Activated CD4-positive, alpha-beta T cell treated with anti-CD3 and anti-CD28 coated beads for 1 hour (primary cell): ENCODE data around the gene MATN1.
"Not testable (repeated sequence)": the region's sequence is repeated elsewhere in the genome, so short reads cannot be mapped to it uniquely, and the experiment has no call there.

ENCODE experiments used
- DNase-seq: peaks from one replicate; pipeline ENCODE4 v3.0.0-alpha.2; 2020

MATN1 gene

GRCh38 chr1:30693822-30694221 lies 29.6 kb downstream of the MATN1 start:
- no peak for DNase-seq

- DNase-seq, result no peak
Measured at GRCh38 chr1:30693366-30693765, 30.0 kb downstream of the MATN1 start.

DNA sequence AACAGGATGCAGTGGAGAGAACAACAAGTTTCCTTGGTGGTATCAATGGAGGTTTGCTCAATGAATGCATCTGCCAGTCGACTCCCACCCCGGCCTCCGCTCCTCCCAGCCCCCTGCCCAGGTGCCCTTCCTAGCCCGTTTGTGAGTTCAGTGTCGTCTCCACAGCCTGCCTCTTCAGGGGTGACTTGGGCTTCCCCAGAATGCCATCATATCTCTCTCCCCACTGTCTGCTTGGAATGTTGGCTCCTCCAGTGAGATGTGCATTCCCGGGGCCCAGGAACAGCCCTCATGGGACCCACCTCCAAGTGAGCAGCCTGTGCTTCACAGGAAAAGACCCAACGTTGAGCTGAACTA lies 30.5 kb downstream of the MATN1 start:
- no peak for DNase-seq

DNA sequence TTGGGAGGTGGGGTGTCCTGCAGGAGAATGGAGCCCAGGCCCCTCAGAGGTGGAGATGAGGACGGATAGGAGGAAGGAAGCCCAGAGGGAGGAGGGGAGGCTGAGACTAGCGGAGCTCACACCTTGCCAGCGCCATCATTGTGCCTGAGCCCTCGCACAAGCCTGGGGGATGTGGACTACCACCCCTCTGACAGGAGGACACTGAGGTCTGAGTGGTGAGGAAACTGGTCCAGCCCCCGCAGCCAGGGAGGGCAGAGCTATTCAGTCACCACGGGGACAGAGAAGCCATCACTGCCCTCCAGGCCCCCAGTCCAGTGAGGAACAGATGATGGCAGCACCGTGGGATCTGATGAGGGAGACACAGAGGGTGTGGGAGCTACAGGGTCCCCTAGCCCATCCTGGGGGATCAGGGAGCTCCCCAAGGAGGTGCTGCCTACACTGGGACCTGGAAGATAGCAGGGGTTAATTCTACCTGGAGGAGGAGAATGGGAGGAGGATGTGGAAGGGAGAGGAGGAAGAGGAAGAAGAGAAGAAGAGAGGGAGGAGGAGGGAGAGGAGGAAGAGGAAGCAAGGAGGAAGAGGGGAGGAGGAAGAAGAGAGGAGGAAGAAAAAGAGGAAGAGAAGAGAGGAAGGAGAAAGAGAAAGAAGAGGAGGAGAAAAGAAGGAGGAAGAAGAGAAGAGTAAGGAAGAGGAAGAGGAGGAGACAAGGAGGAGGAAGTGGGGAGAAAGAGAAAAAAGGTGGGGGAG lies 31.0 kb downstream of the MATN1 start:
- no peak for DNase-seq

DNA sequence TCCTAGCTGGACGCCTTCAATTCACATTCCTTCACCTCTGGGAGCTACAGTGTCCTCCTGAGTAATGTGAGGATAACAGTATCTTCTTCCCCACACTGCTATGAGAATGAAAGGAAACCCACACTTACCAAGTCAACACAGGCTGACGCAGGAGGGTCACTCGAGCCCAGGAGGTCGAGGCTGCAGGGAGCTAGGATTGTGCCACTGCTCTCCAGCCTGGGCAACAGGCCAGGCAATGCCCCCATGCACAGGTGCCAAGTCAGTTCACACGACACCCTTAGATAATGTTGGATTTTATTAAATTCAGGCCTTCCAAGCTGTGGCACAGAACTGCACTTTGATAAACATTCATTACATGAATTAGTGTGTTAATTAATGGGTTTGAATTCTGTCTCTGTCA lies 31.9 kb downstream of the MATN1 start:
- no peak for DNase-seq

- DNase-seq, result no peak
Measured at GRCh38 chr1:30689901-30690645, 33.3 kb downstream of the MATN1 start.

DNA sequence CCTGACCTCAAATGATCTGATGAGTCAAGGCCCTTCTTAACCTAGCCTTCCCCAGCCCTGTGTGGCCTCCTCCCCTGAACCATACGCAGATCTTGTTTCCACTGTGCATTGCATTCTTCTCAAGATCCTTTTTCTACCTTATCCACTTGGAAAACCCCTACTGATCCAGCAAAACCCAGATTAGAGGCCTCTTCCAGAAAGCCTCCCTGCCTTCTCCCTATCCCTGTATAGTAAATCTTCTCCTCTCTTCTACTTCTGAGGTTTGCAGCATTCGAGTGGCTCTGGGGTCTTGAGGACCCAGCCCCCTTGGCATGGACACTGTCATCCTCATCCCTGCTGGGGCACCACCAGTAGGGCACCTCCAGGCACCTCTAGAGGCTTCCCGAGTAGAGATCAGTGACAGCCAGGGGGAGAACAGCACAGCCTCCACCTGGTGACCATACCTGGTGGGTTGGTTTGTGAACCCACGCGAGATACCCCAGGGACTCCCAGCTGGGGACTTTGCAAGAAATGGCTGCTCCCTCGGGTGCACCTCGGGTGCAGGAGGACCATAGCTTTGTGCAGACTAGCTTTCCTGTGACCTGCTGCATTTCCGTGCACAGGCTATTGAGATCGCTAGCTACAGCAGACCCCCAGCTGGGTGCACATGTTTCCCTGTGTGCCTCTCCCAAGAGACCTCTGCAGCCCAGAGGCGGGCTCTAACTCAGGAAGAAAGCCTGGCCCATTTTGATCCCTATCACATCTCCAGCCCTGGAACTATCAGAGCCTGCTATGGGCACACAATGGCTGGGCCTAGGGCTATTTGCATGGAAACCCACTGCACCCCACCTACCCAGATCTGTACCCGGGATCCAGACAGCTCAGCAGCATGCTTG lies 34.2 kb downstream of the MATN1 start:
- no peak for DNase-seq

DNA sequence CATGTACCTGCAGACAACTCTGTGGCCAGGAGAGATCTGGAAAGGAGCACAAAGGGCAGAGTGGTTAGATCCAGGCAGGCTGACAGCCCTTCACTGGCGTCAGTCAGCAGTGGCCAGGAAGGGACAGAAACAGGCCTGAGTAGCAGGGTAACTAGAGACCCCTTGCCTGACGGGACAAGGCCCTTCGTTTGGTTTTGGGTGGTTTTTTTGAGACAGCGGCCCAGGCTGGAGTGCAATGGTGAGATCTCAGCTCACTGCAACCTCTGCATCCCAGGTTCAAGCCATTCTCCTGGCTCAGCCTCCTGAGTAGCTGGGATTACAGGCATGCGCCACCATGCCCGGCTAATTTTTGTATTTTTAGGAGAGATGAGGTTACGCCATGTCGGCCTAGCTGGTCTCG lies 34.9 kb downstream of the MATN1 start:
- DNase-seq, result not testable (repeated sequence)

GRCh38 chr1:30687886-30688285 lies 35.5 kb downstream of the MATN1 start:
- DNase-seq, result no peak

DNA sequence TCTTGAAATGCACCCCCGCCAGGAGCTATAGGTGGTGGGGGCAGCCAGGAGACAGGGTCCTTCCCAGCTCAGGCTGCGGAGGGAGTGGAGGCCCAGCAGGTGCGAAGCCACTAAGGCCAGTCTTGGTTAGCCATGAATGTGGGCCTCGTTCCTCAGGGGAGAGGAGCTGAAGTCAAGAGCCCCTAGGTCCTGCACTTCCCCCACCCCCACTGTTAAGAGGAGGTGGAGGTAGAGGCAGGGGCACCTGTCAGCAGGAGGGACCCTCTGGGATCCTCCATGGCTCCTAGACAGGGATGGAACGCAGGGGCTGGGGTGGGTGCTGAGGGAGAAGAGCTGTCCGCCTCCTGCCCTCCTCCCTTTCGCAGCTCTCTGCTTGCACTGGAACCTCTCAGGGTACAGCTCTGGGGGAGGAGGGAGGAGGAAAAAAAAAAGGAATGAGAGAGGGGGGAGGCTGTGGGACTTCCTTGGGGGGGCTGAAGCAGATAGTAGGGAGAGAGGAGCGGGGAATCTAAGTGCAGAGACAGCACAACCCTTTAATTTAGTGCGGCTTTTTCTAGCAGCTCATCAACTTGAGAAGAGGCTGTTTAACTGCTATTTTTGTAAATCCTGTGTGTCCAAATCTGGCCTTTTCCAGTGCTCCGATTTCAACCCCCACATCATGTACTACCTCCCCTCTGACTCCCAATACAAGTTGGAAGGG lies 37.0 kb downstream of the MATN1 start:
- DNase-seq, result no peak

GRCh38 chr1:30685796-30686165 lies 37.6 kb downstream of the MATN1 start:
- DNase-seq, result no peak

DNA sequence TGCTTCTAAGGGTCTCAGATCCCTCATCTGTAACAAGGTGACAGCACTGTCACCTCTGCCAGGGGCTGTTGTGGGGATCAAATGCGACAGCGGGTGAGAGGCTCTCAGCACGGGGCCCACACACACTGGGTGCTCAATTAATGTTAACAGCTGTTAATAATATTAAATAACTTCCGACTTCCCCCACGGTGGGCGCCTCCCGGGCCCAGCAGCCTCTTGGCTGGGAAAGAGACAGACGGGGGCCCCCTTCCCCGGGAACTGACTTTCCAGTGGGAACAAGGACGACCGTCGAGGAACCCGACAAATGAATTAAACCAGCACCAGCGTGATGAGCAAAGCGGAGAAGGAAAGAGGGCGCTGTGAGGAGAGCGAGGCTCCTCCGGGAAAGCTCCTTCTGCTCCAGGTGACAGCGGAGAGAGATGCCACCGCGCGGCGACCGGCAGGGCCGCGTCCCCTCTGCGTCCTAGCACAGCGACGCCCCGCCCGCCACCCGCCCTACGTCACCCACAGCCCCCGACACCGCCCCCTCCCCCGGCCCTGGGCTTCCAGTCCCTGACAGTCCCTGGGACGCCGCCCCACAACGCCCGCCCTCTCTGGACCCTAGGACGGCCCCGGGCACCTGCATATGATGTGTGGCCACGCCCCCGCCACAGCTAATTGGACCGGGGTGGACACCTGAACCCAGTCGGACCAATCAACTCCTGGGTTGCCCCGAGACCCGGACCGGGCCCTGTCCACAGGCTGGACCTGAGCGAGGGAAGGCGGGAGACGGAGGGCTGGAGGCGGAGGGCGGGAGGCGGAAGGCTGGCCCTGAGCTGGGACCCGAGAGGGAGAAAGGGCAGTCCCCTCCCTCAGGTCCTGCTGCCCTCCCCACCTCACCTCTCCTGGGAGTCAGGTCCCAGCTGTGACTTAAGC lies 38.2 kb downstream of the MATN1 start:
- no peak for DNase-seq

DNA sequence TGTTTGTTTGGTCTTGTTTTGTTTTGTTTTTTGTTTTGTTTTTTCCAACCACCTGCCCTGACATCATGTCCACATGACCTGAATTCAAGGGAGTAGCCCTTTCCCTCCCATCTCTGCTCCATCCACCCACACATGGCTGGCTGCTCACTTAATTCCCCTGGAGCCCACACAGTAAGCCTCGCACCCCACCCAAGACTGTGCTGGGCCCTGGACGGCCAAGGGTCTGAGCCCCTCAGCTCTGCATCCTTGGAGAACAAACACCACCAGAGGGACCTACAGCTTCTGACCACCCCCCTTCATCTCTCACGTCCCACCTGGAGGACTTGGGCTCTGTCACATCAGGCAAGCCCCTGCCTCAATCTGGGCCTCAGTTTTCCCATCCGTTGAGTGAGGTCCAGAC lies 39.1 kb downstream of the MATN1 start:
- DNase-seq, result no peak

GRCh38 chr1:30683699-30684098 lies 39.7 kb downstream of the MATN1 start:
- no peak for DNase-seq

GRCh38 chr1:30682396-30683275 lies 40.7 kb downstream of the MATN1 start:
- DNase-seq, result no peak

GRCh38 chr1:30681782-30682181 lies 41.6 kb downstream of the MATN1 start:
- DNase-seq, result no peak

DNA sequence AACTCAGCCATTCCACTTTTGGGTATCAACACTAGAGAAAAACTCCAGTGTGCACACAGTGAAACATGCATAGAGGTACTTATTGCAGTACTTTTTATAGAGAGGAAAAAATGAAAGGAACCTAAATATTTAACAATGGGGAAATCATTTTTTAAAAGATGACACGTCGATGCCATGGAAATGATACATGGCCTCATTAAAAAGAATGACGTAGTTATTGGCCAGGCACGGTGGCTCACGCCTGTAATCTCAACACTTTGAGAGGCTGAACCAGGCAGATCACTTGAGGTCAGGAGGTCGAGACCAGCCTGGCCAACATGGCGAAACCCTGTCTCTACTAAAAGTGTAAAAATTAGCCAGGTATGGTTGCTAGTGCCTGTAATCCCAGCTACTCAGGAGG lies 42.5 kb downstream of the MATN1 start:
- DNase-seq, result no peak

DNA sequence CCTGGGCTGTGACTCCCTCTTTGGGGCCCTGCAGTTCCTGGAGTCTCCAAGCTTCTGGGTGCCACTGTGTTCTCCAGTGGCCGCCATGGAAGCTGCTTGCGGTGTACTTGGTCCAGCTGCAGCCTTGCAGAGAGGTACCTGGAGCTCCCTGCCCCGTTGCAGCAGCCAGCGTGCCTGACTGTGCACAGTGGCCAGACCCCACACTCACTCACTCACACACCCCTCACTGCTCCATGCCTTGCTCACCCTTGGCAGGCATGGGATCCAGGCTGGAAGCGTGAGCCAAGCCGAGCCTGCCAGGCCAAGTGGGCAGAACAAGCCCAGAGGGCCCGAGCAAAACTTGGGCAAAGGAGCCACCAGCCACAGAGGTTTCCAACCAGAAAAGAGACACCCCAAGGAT lies 43.0 kb downstream of the MATN1 start:
- no peak for DNase-seq

GRCh38 chr1:30679976-30680305 lies 43.4 kb downstream of the MATN1 start:
- no peak for DNase-seq

DNA sequence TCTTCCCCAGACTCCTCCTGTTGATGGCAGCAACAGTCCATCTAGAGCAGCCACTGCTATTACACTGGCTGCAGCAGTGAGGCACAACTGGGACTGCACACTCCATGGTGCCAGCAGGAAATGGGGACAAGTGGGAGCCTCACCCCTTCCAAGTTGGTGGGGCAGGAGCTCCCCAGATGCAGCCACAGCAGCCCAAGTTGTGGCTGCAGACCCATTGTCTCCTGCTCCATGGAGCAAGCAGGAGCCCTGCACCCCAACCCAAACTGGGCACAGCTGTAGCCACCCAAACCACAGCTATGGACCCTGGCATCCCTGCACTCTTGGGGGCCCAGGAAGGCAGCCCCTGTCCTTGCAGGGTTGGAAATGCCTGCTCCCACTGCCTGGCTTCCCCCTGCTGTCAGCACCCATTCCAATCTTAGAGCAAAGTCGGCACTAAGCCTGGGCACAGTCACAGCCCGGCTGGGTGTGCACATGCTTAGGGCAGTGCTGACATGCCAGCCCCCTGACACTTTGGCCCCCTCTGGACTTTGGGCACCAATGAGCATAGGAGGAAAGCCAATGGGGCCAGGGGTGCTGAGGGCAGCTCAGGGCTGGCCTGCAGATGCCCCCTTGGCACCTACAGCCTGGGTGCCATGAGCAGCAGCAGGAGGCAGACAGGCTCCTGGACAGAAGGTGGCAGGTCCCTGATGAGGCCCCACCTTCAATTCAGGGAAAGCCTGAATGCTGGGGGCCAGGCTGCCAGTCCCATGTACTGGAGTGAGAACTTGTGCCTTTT lies 44.0 kb downstream of the MATN1 start:
- DNase-seq, result no peak
